ENCODE data around the gene OR10J5.
"Not testable (repeated sequence)": the region's sequence is repeated elsewhere in the genome, so short reads cannot be mapped to it uniquely, and the experiment has no call there.

Gene OR10J5, protein sequence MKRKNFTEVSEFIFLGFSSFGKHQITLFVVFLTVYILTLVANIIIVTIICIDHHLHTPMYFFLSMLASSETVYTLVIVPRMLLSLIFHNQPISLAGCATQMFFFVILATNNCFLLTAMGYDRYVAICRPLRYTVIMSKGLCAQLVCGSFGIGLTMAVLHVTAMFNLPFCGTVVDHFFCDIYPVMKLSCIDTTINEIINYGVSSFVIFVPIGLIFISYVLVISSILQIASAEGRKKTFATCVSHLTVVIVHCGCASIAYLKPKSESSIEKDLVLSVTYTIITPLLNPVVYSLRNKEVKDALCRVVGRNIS

DNA sequence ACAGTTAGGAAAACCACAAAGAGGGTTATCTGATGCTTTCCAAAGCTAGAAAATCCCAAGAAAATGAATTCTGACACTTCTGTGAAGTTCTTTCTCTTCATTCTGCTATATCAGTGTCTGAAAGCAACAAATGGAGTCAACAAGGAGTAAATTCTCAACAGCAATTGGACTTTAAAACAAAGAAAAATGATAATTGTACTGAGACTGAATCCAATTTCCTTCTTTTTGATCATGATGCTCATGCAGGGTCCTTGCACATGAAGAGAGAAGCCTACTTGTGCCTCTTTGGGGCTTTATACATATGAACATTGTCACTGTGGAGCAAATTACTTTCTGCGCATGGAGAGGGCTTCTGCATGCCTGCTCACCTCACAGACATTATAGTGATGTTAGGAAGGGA, at the start of gene OR10J5:
Gene OR10J5 (minus strand): TSS at position 101 of the 400 bp plus-strand sequence. CDS start 0 bp downstream, at position 101.
- no peak for DNase-seq (ENCODE audit: low spot score)

GRCh38 chr1:159584536-159584935, 48.7 kb upstream of the OR10J5 start:
- no peak for DNase-seq (ENCODE audit: low spot score)

DNA sequence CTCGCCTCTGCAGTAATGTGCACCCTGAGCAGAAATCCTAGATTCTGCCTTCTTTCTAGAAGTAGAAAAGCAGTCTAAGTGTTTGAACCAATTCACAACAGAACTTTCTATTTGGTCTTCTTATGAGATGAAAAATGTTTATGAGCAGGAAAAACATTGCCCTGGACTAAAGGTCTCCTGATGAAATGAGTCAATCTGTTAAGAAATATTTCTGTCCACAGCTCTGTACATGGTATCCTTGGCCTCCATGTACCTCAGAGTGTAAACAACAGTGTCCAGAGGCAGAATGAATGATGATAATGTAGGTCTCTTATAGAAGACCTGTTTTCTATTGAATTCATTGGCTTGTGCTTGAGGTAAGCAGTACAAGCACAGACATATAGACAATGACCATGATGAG, 45.6 kb upstream of the OR10J5 start:
- no peak for DNase-seq (ENCODE audit: low spot score)

DNA sequence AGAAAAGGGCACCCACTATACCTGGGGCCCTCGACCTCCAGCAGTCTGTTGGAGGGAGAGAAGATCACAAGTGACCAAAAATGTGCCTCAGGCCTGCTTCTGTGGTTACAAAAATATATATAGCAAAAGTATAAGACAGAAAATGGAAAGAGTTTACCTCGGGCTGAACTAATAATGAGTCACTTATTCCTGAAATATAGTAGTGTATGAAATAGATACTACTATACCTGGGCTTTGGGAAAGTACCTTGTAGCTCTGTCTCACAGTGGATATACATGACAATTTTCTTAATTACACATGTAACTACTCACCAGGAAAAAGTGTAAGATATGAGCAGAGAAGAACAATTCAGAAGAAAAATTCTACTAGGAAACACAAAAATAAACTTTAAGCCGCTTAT, 44.5 kb upstream of the OR10J5 start:
- DNase-seq (ENCODE audit: low spot score) = no peak

DNA sequence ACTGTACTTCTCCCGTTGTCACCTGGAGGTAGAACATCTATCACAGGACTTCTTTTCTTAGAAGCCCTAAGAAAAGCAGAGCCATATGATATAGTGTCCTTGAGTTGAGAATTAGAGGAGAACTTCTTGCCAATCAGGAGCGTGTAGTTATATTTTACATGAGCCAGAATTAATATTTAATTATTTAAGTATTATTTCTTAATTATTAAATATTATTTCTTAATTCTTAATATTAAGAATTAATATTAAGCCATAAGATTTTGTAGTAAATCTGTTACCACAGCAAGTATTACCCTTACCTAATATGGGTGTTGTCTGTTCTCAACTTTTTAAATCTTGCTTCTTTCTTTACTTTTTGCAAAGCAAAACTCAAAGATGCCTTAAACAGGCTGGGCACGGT, 41.6 kb upstream of the OR10J5 start:
- no peak for DNase-seq (ENCODE audit: low spot score)

- no peak for DNase-seq (ENCODE audit: low spot score)
Measured at GRCh38 chr1:159562680-159563079, 26.9 kb upstream of the OR10J5 start.

DNA sequence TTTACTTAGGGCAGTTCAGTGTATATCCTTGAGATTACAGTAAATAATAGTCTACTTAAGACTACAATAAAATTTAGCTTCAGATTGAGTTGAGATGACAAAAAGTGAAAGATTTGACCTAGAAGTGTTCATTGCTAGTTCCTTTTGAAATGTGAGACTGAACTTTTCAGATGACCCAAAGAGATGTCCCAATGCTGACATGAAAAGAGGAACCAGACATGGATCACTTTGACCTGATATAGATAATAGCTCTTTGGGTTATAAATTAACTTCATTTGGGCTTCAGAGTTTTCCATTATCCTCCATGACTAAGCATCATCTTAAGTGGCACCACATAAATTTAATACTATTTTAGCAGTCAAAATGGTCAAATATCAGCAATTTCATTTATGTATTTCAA, 25.7 kb upstream of the OR10J5 start:
- no peak for DNase-seq (ENCODE audit: low spot score)

GRCh38 chr1:159560599-159560998, 24.8 kb upstream of the OR10J5 start:
- no peak for DNase-seq (ENCODE audit: low spot score)

DNA sequence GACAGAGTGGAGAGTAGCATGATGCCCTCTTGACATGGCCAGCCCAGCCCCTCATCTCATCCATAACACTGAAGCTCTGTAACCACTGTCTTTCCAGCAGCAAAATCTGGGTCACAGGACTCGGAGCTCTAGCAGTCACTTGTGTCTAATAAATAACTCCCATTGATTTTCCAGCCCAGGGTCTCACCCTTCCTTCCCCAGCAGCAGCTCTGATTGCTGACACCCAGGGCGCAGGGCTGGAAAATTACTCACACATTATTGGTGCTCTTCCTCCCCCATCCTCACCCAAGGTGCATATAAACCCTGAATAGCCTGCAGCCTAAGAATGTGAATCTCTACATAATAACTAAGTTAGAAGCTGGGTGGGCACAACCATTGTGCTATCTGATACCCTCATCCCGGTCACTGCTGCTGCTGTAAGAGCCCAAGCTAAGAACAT, 21.1 kb upstream of the OR10J5 start:
- DNase-seq (ENCODE audit: low spot score) = no peak

GRCh38 chr1:159554696-159555095, 18.9 kb upstream of the OR10J5 start:
- DNase-seq (ENCODE audit: low spot score) = no peak

GRCh38 chr1:159554261-159554660, 18.5 kb upstream of the OR10J5 start:
- DNase-seq (ENCODE audit: low spot score) = no peak

DNA sequence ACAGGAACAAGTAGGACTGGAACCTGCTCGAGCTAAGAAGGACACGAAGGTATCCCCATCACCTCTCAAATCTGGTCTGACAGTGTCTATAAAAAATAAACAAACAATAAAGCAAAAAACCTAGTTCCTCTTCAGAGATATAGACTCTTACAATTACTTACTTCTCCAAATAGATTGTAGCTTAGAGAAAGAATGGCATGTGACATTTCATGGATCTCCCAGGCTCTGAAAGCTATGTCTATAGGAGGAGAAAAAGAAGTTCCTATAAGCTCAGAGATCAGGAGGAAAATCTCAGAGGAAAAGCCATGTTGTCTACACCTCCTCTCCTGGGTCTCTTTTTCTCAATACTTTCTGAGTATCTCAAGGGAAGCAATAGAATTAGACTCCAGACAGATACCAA, 12.3 kb upstream of the OR10J5 start:
- DNase-seq (ENCODE audit: low spot score) = no peak

DNA sequence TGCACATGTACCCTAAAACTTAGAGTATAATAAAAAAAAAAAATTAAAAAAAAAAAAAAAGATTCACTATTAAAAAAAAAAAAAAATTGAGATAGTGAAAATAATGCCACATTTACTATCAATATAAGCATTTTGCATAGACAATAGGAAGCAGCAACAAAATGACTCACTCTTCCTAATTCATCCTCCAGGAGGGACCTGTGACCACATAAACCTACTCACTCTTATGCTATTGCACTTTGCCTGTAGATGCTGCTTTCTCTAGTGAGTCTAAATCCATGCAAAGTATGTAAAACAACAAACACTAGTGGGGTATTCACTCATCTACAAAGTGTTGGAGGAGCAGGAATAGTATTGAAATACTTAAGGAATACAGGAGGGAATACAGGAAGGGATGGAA, 2.9 kb downstream of the OR10J5 start:
- no peak for DNase-seq (ENCODE audit: low spot score)

GRCh38 chr1:159524792-159525191, 11.0 kb downstream of the OR10J5 start:
- not testable (repeated sequence) for DNase-seq (ENCODE audit: low spot score)

DNA sequence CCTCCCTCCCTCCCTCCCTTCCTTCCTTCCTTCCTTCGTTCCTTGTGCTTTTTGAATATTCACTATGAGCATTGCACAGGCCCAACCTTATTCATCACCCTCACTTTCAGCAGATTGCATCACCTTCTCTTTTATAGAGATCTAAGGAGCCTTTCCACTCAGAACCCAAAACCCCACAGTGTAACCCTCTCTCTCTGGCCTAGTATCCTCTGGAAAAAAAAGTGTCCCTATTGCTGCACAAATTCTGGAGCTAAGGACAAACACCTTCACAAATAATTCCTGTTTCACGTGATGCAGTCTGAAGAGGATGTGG, 25.6 kb downstream of the OR10J5 start:
- no peak for DNase-seq (ENCODE audit: low spot score)

- no peak for DNase-seq (ENCODE audit: low spot score)
Measured at GRCh38 chr1:159509440-159510228, 26.2 kb downstream of the OR10J5 start.

- no peak for DNase-seq (ENCODE audit: low spot score)
Measured at GRCh38 chr1:159508951-159509350, 26.9 kb downstream of the OR10J5 start.

GRCh38 chr1:159505676-159506075, 30.1 kb downstream of the OR10J5 start:
- no peak for DNase-seq (ENCODE audit: low spot score)

GRCh38 chr1:159501082-159501481, 34.7 kb downstream of the OR10J5 start:
- DNase-seq (ENCODE audit: low spot score) = no peak

DNA sequence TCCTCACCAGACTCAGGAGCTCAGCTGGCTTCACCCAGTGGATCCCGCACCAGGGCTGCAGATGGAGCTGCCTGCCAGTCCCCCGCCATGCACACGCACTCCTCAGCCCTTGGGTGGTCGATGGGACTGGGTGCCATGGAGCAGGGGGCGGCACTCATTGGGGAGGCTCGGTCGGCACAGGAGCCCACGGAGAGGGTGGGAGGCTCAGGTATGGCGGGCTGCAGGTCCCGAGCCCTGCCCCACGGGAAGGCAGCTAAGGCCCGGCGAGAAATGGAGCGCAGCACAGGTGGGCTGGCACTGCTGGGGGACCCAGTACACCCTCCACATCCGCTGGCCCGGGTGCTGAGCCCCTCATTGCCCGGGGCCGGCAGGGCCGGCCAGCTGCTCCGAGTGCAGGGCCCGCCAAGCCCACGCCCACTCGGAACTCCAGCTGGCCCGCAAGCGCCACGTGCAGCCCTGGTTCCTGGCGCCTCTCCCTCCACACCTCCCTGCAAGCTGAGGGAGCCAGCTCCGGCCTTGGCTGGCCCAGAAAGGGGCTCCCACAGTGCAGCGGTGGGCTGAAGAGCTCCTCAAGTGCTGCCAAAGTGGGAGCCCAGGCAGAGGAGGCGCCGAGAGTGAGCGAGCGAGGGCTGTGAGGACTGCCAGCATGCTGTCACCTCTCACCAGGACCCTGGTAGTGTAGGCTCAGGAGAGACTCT, 41.1 kb downstream of the OR10J5 start:
- not testable (repeated sequence) for DNase-seq (ENCODE audit: low spot score)

DNA sequence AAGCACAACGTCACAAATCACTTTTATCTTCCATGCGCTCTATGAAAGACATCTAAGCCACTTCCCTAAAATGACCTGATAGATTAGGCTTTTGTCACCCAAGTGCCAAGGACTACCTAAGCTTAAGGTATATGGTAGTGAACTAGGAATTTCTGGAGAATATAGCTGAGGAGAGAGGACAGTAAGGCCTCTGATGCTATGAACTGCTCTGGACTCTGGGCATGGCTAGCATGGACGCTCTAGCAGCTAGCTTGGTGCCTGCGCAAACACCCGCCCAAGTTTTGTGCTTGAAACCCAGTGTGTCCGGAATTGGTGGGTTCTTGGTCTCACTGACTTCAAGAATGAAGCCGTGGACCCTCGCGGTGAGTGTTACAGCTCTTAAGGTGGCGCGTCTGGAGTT, 42.5 kb downstream of the OR10J5 start:
- DNase-seq (ENCODE audit: low spot score) = no peak

GRCh38 chr1:159492575-159493323, 43.1 kb downstream of the OR10J5 start:
- no peak for DNase-seq (ENCODE audit: low spot score)

Measured in cerebellar cortex (tissue), 1 donor.